PFSK-1 (cell line): Measurements from ENCODE around the gene FEZ2.

Experiments
- POLR2AphosphoS5 ChIP-seq: IDR thresholded peaks from 2 replicates; pipeline ENCODE4 v1.6.1; 2012; ENCODE audit warnings: low read depth, mild to moderate bottlenecking, control low read depth, low read length, moderate library complexity
- REST ChIP-seq, 2 experiments: IDR thresholded peaks; 2 replicates each; pipeline versions ENCODE4 v1.6.1 to v1.8.0; 2011 to 2012; ENCODE audit warnings: low read depth in 2 of 2, low read length in 2 of 2, control low read depth in 1 of 2, inconsistent platforms in 1 of 2, mild to moderate bottlenecking in 1 of 2, moderate library complexity in 1 of 2; ENCODE audit not compliant: insufficient read depth in 1 of 2

- TF ChIP-seq REST (IDR thresholded peaks at IDR 0.05; ENCODE audit: insufficient read depth in 1 of 2, low read depth in 2 of 2, low read length in 2 of 2) = no peak
- no peak for TF ChIP-seq POLR2AphosphoS5
These were observed 48.8 kb downstream of the FEZ2 start for GRCh38 chr2:36549165-36549574.
